Coronary artery (tissue), 2 donors: ENCODE results near the gene KL.

ENCODE experiments used
- DNase-seq: peaks from one replicate; pipeline ENCODE4 v3.0.0-alpha.2; 2017; ENCODE audit warnings: low spot score
- H3K27ac ChIP-seq, 2 donors: fragments of 200-600 bp; sonication (generic); one replicate each; pipeline ENCODE4 v1.5.1; 2016 to 2019
- H3K4me3 ChIP-seq: fragments of 200-600 bp; sonication (generic); 2 replicates; pipeline ENCODE4 v1.5.1; 2016; ENCODE audit warnings: mild to moderate bottlenecking, moderate library complexity
- TF ChIP-seq, protein P1 (sequence below): fragments of 200-600 bp; sonication (generic); IDR thresholded peaks from one replicate; pipeline ENCODE4 v1.5.1; 2019; ENCODE audit warnings: antibody characterized with exemption

The KL gene

DNA sequence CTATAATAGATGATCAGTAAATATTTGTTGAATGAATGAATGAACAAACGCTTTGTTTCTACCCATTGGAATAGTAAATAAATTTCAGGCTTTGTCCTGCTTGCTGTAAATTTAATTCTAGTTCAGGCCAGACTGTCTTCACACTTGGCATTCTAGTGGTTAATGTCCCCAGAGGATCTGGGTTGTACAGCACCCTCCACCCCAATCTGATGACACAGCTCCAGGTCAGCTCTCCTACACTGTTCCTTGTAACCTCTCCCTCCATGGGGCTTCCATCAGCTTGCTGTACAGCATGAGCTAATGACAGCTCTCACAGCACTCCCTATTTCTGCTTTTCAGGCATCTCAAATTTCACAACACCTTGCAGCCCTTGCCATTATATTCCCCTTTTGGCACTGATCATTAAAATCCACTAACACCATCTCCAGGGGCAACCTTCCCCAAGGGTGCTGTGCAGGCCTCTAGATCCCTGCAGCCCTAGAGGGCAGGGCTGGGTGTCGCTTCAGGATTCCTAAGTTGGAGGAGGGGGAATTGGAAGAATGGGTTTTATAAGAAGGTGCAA, 12.7 kb upstream of the KL start:
- no peak overlapping the region for H3K27ac ChIP-seq
- no peak overlapping the region for H3K4me3 ChIP-seq
- TF ChIP-seq, protein P1, sequence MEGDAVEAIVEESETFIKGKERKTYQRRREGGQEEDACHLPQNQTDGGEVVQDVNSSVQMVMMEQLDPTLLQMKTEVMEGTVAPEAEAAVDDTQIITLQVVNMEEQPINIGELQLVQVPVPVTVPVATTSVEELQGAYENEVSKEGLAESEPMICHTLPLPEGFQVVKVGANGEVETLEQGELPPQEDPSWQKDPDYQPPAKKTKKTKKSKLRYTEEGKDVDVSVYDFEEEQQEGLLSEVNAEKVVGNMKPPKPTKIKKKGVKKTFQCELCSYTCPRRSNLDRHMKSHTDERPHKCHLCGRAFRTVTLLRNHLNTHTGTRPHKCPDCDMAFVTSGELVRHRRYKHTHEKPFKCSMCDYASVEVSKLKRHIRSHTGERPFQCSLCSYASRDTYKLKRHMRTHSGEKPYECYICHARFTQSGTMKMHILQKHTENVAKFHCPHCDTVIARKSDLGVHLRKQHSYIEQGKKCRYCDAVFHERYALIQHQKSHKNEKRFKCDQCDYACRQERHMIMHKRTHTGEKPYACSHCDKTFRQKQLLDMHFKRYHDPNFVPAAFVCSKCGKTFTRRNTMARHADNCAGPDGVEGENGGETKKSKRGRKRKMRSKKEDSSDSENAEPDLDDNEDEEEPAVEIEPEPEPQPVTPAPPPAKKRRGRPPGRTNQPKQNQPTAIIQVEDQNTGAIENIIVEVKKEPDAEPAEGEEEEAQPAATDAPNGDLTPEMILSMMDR: no peak
- DNase-seq: no peak

DNA sequence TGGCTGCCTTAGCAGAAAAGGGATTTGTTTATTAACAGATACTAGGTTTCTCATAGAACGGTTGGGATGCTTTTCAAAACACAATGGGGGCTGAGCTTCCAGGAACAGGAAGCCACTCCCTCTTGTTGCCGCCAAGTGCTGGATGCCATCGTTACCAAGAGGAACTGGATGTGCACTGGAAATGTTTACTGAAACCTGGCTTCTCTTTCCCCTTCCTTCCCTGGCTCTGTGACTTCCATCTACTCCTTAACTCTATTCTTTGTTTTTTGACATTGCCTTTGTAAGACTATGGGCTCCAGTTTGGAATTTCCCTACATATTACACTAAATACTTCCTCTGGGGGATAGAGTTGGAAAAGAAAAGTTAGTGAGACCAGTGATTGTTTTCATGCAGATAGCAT, 11.7 kb upstream of the KL start:
- no peak overlapping the region for H3K4me3 ChIP-seq
- no peak for DNase-seq
- TF ChIP-seq, protein P1: no peak
- H3K27ac ChIP-seq: peak overlapping the region in 1 of 2 donors; percentile 35

DNA sequence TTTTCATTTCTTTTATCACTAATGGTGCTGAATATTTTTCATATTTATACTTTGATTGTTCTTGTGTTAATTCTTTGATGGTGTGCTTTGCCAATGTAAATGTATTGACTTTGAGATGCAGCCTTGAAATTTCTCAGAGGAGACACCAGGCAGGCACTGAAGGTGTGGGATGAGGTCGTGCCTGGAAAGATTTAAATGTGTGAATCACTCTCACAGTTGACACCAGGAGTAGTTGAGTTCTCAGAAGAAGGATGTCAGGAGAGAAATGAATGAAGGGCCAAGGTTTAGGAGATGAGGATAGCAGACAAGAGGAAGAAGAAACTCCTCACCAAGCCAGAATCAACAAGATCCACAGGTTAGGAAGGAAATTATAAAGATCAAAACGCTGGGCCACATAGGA, 10.1 kb upstream of the KL start:
- no peak for DNase-seq
- Histone ChIP-seq H3K4me3 (no peak overlapping the region), H3K27ac (no peak overlapping the region)
- TF ChIP-seq, protein P1: no peak

DNA sequence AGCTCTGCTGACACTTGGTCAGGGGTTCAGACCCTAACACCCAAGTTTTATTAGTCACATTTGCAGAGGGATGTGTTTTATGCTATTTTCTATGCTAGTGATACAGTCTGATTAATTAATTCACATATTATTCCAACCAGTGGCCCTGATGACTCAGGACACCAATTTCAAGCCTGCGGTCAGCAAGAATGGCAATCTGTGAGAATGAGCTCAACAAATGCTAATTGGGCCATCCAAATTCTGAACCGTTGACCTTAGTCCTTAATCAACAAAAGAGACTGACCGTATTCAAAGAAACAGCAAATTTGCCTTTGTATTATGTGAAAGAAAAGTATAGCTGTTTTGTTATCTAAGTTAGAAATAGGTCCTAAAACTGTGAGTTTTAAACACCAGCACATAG, 9.6 kb upstream of the KL start:
- TF ChIP-seq, protein P1: no peak

DNA sequence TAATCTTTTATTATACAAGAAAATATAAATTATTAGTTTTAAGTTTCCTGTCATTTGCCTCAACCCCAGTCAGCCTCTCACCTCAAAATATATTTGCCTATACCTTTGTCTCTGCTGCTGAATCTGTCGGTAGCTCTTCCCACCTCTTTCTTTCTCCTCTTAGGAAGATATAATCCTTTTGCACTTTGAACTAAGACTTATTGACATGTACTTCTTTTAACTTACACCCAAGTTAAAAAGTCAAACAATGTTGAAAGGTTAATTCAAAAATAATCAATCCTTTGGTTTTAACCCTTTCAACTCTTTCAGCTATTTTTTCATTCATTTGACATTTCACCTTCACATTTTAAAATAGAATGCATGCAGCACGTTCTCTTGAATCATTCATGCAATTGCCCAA, 9.0 kb upstream of the KL start:
- no peak overlapping the region for H3K27ac ChIP-seq
- no peak for DNase-seq
- TF ChIP-seq, protein P1: no peak

More for the DNA sequence above, 9.6 kb upstream of the KL start:
- Histone ChIP-seq H3K4me3 (no peak overlapping the region), H3K27ac (no peak overlapping the region)
- DNase-seq: no peak

DNA sequence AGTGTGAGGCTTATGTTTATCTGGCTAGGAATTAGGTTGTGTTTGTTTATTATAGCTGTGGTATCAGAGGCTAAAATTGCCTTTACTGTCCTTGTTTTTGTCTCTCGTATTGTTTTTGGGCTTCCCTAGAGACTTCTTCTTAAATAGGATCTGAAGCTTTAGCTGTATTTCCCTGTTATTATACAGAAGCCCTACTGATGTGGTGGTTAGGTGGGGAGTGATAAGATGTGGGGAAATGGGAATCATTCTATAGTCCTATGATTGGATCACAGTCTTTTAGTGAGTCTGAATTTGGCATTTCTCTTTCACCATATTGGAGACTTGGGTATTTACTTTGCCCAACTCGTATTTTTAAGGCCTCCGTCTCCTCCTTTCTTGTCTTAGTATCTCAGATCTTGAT, 8.3 kb upstream of the KL start:
- TF ChIP-seq, protein P1: no peak
- DNase-seq: no peak
- Histone ChIP-seq H3K4me3 (no peak overlapping the region), H3K27ac (no peak overlapping the region)

More for the DNA sequence above, 9.0 kb upstream of the KL start:
- no peak overlapping the region for H3K4me3 ChIP-seq

DNA sequence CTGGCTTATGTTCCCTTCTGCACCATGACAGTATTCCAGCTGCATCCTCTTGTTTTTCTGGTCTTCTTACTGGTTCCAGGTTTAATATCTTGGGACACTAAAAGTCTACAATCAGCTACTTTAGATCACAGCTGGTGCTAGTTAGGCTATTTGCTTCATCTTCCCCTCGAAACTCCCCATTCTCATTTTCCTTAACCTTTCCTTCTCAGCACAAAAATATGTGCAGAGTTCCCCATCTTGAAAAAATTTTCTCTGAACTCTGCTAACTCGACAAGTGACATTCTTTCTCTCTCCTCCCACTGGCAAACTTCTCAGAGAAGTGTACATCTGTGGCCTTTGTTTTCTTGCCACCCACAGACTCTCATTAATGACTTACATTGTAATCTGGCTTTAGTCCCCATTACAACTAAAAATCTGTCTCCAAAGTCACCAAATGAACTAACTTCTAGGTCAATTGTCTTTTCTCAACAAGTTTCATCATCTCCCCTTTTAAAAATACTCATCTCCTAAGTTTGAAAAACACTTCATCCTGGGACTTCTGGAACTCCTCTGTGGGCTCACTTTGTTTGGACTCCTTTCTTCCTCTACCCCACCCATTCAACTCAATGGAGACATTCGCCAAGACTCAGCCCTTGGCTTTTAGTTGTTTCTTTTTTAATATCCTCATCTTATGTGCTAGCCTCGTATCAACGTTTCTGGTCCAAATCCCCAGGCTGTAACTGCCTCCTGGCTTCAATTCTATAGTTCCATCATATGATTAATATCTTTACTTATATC, 7.1 kb upstream of the KL start:
- TF ChIP-seq, protein P1: no peak
- DNase-seq: no peak
- no peak overlapping the region for H3K27ac ChIP-seq

More for the DNA sequence above, 7.1 kb upstream of the KL start:
- no peak overlapping the region for H3K4me3 ChIP-seq
